Endothelial cell of hepatic sinusoid (primary cell): ENCODE data around the gene ARFGAP3.
"Not testable (repeated sequence)": the region's sequence is repeated elsewhere in the genome, so short reads cannot be mapped to it uniquely, and the experiment has no call there.

Source experiments
- in situ Hi-C: cut with HindIII; loops from 2 replicates; pipeline ENCODE4 v1.10.0; 2017; ENCODE audit warnings: low sequenced_read_pairs

Gene ARFGAP3

DNA sequence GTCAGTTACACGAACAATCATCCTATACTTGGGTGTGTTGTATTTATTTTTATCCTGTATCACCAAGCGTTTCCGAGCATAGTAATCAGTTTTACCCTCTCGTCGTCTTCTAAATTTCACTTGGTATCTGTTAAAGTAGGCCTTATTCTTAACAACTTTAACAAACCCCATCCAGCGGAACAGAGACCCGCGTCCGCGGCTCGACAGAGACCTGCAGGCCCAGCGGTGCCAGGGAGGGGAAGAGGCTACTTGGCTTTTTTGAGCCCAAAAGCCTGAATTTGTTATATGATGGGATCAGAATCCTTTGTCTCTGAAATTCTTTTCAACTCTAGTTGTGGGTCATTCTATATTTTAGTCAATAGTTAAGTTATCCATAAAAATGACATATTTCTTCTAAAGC is 79.9 kb downstream of the ARFGAP3 start:
- in situ Hi-C loops = no loop called here

DNA sequence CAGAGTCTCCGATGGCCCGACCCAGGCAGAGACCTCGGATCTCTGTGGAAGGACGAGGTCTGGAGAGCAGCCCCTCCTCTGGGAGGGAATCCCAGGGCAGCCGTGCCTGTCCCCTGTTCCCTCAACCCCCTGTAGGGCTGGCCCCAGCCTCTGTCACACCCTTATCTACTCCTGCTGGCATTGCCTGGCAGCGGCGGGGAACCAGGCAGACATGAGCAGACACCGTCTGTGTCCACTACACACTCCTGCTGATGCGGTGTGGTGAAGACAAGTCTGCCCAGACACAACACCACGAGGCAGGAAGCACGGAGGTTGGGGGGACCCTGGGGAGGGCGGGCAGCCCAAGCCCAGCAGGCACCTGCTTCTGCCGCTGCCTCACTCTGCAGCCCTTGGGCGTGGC is 83.9 kb downstream of the ARFGAP3 start:
- in situ Hi-C loops = no loop called here

DNA sequence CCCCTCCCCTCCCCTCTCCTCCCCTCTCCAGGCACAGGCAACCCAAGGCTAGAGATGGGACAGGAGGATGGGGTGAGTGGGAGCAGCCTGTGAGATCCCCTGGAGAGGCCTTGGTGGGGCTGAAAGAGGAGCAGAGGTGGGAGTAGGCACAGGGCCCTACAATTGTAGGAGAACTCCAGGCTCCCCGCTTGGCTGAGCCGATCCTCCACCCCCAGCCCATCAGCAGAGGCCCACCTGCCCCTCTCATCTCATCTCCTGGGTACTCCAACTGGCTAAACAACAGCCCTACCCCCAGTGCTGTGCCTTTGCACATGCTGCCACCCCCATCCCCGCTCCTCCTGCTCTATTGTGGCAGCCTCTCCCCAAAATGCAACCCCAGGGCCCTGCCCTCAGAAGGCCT is 84.4 kb downstream of the ARFGAP3 start:
- in situ Hi-C loops = no loop called here

DNA sequence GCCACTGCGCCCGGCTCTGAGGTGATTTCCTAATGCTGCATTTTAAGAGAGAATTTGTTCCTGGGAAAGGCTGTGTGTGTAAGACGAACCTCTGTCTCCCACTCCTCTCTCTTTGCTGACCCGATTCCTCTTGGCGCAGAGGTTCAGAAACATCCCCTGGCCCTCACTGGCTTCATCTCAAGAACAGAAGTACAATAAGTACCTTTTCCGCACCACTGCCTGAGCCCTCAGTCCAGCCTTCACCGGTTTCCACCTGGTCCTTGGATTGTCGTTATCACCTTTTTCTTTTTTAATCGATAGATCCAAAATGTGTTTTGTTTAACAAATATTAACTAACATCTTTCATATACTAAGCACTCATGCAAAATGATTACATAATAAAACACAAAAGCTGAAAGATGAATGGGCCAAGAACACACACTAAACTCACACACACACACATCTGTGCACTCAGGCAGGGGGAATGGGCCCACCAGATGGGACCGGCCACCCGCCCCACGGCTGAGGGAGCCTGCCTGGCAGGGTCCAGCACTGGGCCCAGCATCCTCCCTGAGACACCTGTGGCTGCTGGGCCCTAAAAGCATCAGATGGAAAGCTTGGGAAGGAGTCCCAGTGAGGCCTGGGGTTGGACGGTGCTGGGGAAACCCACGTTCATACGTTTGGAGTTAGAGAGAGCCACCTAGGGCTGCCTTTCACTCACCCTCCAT is 86.0 kb downstream of the ARFGAP3 start:
- in situ Hi-C loops = no loop called here

DNA sequence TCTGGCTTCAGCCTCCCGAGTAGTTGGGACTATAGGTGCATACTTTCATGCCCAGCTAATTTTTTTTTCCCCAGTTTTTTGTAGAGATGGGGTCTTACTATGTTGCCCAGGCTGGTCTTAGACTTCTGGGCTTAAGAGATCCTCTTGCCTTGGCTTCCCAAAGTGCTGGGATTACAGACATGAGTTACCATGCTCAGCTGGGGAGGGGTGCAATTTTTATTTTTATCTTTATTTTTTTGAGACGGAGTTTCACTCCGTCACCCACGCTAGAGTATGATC is 86.7 kb downstream of the ARFGAP3 start:
- in situ Hi-C loops = no loop called here

DNA sequence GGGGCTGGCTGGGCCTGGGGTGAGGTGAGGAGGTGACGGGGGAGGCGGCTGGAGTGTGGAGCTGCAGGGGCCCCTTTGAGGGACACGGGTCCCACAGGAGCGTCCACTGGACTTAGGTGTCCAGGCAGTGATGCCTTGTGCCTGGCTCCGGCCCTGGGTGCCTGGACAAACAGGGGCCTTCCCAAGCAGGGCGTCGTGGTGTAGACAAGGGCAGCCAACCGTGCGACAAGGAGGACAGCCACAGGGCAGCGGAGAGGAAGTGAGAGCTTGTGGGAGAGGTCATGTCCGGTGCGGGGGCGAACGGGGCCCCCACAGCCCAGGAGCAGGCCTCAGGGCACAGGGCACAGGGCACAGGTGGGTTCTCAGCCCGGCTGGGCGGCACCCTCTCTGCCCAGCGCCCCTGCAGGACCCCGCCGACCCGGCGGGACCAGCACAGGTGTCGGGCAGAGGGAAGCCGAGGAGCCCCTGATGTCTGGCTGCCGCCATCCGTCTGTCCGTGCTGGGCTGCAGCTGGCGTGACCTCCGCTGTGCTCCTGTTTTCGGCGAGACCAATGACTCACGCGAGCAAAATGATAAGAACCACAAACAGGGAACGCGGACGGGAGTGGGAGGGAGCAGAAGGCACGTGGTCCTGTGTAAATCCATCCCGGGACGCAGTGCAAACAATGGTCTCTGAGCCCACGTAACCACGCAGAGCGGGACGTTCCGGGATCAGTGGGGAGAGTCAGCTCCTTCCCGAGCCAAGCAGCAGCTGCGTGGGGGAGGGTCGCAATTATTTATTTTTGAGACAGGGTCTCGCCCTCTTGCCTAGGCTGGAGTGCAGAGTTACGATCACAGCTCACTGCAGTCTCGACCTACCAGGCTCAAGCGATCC is 87.3 kb downstream of the ARFGAP3 start:
- in situ Hi-C loops = no loop called here

DNA sequence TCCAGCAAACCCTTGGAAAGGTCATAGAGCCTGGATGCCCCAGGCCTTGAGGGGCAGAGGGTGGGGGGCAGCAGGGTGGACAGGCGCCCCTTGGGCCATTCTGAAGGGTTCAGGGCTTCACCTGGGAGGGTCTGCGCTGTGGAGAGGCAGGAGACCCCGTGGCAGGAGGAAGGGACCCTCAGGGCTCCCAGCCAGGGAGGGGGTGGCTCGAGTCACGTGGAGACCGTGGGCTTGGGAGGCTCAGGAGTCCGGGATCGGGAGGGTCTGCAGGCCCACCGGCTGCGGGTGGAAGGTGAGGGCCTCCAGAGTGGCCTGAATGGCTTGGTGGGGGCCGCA is 87.9 kb downstream of the ARFGAP3 start:
- in situ Hi-C loops = no loop called here

DNA sequence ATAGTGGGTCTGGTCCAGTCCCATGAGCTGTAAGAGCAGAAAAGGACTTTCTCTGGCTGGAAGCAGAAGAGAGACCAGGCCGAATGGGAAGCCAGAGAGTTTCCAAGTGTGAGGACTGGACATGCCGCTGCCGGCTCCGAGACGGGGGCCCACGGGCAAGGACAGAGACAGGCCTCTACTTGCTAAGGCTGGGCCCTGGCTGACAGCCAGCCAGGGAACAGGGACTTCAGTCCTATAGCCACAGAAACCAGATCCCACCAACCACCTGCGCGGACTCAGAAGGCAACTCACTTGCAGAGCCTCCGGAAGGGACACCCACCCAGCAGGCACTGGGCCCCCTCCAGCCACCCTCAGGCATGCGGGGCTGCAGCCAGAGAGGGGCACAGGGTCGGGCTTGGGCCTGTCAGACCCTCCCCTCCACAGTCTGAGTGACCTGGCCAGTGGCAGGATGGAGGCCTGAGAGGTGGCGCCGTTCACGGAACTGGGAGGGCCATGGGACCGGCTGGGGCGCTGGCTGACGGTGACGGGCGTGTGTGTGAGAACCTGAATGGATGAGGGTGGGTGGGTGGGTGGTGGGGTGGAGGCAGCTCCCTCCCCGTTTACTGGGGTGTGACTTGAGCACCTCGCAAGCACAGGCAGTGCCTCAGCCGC is 88.6 kb downstream of the ARFGAP3 start:
- in situ Hi-C loops = no loop called here

DNA sequence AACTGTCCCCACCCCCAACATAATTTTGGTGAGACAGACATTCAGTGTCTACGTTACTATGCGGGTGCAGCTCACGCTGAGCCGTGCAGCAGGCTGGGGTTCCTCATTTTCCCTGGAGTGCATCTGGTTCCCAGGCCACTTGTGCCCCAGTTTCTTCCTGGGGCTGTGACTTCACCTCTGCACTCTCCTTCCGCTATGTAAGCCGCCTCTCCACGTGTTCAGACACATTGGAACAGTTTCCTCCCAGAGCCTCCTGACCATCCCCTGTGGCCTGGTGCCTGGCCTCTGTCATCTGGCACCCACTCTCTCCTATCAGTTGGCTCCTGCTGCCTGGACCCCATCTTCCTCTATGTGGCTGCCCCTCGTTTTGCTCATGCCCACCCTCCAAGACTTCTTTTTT is 90.2 kb downstream of the ARFGAP3 start:
- in situ Hi-C loops = no loop called here

DNA sequence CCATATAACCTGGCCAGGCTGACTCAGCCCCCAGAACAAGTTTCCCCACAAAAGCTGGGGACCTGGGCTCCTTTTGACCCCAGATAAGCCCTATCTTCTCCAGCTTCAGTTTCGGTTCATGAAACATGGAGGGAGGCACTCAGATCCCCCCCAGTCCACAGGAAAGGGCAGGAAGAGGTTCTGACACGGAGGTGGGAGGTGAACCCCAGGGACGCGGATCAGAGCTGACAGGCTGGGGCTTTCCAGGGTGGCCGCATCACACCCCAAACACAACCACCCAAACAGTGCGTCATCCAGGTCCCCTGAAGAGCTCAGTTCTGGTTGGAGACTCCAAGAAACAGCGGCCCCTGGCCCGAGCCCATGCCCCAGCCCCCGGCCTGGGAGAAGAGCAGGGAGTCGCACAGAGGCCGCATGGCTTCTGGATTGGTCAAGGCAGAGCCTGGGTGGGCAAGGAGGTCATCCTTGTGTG is 92.1 kb downstream of the ARFGAP3 start:
- in situ Hi-C loops = no loop called here

DNA sequence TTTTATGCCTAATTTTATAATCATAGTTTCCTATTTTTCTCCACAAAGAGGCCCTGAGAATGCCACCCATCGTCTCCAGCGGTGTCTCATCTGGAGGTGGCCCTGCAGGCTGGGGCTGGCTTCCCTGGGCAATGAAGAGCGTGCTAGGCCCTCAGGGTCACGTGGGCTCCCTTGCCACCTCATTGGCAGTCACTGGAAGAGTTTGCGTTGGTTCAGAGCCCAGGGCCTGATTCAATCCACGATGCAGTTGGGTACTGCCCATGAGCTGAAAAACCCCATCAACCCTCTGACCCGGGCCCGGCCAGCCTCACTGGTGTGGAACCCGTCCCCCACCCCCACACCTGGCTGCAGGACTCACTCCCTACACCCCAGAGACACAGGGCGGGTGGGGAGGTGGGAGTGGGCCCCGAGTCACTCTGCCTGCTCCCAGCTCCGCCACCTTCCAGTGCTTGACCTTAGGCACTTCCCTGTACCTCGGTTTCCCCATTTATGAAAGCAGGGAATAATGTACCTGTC is 93.0 kb downstream of the ARFGAP3 start:
- in situ Hi-C loops = no loop called here

DNA sequence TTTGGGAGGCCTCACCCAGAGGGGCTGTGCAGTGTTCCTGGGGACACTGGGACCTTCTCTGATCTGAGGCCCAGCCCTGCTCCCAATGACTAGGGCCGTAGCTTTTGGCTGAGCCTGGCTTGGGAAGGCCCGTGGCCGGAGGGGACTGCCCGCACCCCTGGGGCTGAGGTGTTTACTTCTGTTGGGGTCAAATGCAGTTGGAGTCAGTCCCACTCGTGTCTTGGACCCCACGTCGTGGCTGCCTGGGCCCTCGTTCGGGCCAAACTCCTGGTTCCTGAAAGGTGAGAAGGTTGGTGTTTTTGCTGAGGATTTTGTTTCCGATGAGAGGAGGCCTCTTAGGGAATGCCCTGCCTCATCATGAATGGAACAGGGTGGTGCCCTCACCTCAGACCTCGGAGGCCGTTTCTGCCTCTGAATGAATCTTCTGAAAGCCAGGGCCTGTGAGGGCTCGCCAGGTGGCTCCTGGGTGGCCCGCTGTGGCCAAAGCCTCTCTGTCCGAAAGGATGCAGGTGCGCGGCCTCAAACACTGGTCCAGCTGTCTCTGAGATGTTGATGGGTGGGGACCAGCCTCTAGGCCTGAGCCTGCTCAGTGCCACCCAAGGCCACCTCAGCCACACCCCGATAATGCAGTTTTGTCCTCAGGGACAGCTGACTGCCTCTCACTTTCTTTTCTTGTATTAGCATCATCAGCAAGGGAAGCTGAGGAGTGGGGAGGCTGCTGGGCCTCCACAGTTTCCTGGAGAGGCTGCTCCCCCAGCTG is 96.1 kb downstream of the ARFGAP3 start:
- in situ Hi-C loops = no loop called here

DNA sequence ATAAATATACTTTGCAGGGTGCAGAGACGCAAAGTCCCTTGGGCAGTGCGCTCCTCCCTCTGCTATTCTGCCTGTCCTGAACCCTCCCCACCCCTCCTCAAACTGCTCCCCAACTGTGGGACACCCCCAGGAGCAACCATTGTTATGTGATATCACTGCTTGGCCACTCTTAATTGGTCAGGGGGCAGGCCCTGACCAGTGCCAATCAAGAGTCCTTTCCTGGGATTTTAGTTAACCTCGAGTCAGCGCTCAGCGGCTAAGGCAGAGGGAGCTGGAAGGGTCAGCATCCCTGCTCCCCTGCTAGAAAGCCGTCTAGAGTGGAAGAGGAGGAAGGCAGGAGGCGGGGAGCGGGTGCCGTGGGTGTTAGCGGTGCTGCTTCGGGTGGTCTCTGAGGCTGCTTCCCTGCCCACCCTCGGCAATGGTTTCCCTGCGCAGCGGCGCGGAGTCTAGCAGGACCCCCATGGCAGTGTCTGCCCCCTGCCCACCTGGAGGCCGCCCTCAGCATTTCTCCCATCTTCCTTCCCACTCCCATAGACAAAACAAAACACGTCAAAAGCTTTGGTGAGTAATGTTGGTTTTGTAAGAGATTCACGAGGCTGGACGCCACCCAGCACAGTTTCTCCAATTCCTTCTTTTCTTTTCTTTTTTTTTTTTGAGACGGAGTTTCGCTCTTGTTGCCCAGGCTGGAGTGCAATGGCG is 98.0 kb downstream of the ARFGAP3 start:
- in situ Hi-C loops = no loop called here

DNA sequence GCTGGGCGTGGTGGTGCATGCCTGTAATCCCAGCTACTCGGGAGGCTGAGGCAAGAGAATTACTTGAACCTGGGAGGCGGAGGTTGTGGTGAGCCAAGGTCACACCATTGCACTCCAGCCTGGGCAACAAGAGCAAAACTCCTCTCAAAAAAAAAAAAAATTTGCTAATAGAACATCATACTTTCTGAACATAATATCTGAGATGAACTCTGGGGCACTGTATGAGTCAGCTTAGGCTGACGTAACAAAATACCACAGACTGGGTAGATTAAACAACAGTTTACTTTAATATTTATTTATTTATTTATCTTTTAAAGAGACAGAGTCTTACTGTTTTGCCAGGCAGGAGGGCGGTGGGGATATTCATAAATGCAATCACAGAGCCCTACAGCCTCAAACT is 101.5 kb downstream of the ARFGAP3 start:
- in situ Hi-C loops = not testable (repeated sequence)

DNA sequence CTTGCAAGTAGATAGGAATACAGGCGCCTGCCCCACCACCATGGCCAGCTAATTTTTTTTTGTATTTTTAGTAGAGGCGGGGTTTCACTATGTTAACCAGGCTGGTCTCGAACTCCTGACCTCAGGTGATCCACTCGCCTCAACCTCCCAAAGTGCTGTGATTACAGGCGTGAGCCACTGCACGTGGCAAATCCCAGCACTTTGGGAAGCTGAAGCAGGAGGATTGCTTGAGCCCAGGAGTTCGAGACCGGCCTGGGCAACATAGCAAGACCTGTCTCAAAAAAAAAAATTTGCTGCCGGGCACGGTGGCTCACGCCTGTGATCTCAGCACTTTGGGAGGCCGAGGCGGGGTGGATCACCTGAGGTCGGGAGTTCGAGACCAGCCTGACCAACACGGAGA is 102.0 kb downstream of the ARFGAP3 start:
- in situ Hi-C loops = not testable (repeated sequence)

DNA sequence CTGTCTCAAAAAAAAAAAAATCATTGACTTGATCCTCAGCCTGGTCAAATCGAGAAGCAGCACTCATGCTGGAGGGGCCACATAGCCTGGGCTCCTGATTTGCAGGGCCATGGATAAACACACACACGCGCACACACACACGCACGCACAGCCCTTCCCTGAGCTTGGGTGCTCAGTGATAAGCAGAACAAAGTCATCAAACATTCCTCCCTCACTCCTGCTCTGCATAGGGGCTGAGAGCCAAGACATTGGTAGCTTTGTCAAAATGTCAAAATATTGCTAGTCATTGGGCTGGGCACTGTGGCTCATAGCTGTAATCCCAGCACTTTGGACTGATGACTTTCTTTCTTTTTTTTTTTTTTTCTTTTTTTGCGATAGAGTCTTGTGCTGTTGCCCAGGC is 102.4 kb downstream of the ARFGAP3 start:
- in situ Hi-C loops = no loop called here

DNA sequence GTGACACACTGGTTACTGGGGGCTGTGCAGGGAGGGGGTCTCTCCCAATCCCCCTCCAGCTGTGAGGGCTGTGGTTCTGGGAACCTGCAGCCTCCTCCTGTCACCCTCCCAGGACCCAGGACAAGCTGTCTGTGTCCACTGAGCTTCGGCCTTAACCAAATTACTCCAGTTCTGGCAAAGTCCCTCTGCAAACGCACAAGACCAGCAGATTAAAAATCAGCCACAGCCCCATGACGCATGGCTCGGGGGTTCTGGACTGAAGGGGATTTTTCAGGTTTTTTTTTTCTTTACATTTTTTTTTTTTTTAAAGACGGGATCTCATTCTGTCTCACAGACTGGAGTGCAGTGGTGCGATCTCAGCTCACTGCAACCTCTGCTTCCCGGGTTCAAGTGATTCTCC is 104.2 kb downstream of the ARFGAP3 start:
- in situ Hi-C loops = no loop called here

DNA sequence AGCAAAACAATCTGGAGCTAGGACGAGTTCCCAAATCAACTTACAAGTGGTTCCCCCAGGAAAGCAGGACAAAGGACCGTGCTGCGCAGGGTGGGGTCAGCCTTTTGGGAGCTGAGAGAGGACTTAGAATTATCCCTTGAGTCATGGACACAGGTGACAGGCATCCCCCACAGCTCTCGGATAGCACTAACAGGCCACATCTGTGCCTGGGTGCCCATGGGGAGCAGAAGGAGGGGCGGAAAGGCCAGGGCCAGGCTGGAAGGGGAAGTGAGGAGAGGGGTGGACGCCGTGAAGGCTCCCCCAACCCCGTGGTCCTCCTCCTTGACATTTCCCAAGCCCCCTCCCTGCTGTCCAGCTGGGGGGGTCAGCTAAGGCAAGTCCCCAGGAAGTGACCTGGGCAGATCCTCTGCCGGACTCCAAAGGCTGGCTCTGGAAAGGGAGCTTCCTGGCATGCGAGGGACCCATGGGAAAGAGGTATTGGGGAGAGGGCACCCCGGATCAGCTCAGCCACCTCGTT is 104.8 kb downstream of the ARFGAP3 start:
- in situ Hi-C loops = no loop called here

DNA sequence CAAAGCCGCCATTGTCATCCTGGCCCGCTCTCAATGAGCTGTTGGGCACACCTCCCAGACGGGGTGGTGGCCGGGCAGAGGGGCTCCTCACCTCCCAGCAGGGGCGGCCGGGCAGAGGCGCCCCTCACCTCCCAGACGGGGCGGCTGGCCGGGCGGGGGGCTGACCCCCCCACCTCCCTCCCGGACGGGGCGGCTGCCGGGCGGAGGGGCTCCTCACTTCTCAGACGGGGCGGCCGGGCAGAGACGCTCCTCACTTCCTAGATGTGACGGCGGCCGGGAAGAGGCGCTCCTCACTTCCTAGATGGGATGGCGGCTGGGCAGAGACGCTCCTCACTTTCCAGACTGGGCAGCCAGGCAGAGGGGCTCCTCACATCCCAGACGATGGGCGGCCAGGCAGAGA is 106.7 kb downstream of the ARFGAP3 start:
- in situ Hi-C loops = not testable (repeated sequence)
